AG09309 (cell line): ENCODE results near the gene RNF183.
"Not testable (repeated sequence)": the region's sequence is repeated elsewhere in the genome, so short reads cannot be mapped to it uniquely, and the experiment has no call there.

Experiments used
- DNase-seq: peaks from one replicate; pipeline ENCODE4 v3.0.0-alpha.2; 2010; ENCODE audit warnings: low read depth
- H3K4me3 ChIP-seq: 2 replicates; pipeline ENCODE4 v1.5.1; 2011; ENCODE audit warnings: mild to moderate bottlenecking, low read depth, low read length, moderate library complexity; ENCODE audit not compliant: control insufficient read depth
- TF ChIP-seq, protein P1 (sequence below): IDR thresholded peaks from 2 replicates; pipeline ENCODE4 v1.5.1; 2011; ENCODE audit warnings: mild to moderate bottlenecking, low read depth, low read length, inconsistent platforms; ENCODE audit not compliant: insufficient read depth, control insufficient read depth; ENCODE audit errors: missing control alignments

RNF183 gene

DNA sequence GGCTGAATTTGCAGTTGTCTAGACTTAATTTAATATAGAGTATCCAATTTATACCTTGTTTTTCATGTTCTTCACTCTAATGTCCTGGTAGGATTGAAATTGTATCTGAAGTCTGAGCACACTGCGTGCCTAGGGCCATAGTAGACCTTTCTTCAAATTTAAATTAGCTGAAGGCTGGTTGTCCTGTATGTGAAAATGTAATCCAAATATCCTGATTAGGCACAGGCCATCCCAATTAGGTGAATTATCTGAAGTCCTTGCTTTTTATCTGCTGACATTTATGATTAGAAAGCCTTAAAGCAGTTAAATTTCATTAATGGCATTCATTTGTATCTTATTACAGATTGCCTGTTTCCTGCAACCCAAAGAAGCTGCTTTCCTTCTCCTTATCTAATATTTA is 48.2 kb downstream of the RNF183 start:
- DNase-seq: no peak
- no peak overlapping the region for H3K4me3 ChIP-seq
- TF ChIP-seq, protein P1, sequence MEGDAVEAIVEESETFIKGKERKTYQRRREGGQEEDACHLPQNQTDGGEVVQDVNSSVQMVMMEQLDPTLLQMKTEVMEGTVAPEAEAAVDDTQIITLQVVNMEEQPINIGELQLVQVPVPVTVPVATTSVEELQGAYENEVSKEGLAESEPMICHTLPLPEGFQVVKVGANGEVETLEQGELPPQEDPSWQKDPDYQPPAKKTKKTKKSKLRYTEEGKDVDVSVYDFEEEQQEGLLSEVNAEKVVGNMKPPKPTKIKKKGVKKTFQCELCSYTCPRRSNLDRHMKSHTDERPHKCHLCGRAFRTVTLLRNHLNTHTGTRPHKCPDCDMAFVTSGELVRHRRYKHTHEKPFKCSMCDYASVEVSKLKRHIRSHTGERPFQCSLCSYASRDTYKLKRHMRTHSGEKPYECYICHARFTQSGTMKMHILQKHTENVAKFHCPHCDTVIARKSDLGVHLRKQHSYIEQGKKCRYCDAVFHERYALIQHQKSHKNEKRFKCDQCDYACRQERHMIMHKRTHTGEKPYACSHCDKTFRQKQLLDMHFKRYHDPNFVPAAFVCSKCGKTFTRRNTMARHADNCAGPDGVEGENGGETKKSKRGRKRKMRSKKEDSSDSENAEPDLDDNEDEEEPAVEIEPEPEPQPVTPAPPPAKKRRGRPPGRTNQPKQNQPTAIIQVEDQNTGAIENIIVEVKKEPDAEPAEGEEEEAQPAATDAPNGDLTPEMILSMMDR: no peak

DNA sequence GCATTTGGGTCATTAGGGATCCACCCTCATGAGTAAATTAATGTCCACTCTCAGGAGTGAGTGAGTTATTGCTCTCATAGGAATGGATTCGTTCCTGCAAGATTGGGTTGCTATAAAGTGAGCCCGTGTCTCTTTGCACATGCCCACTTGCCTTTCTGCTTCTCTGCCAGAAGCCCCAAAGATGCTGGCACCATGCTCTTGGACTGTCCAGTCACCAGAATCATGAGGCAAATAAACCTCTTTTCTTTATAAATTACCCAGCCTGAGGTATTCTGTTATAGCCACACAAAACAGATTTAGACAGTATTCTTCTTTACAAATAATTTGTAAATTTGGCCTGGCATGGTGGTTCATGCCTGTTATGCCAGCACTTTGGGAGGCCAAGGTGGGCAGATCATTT is 52.4 kb downstream of the RNF183 start:
- TF ChIP-seq, protein P1: no peak
- H3K4me3 ChIP-seq: no peak overlapping the region
- DNase-seq: no peak

DNA sequence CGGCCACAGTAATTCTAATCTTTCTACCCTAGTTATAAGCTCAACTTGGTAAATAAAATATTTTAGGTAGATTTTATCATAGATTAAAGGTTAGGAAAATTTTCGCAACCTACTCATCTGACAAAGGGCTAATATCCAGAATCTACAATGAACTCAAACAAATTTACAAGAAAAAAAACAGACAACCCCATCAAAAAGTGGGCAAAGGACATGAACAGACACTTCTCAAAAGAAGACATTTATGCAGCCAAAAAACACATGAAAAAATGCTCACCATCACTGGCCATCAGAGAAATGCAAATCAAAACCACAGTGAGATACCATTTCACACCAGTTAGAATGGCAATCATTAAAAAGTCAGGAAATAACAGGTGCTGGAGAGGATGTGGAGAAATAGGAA is 53.5 kb downstream of the RNF183 start:
- not testable (repeated sequence) for DNase-seq, H3K4me3 ChIP-seq

DNA sequence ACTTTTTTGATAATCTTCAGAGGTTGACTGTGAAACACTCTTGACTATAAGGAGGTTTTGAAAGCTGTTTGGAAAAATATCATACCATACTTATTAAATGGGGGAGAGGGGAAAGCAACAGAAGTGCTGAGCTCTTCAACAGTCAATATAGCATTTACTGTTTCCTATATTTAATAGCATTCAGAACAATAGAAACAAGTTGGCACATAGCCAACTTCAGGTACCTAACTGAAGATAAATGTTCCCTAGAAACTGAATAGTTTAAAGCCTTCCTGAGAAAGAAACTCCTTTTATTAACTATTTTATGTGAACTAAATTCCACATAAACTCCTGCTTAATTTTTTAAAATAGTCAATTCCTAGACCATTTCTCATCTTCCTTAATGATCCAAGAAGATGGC is 55.5 kb downstream of the RNF183 start:
- no peak for DNase-seq
- H3K4me3 ChIP-seq: no peak overlapping the region
- TF ChIP-seq, protein P1: no peak
